Esophagus muscularis mucosa (tissue), 4 donors: ENCODE data around the gene SPARCL1. TPM values are rescaled to one million over a fixed set of nuclear protein-coding genes. Genes with fewer than 3 reads are reported as not detected.
"Not testable (repeated sequence)": the region's sequence is repeated elsewhere in the genome, so short reads cannot be mapped to it uniquely, and the experiment has no call there.

Experiments
- DNase-seq: peaks from one replicate; pipeline ENCODE4 v3.0.0-alpha.2; 2017; ENCODE audit errors: extremely low spot score
- H3K27ac ChIP-seq, 4 donors: fragments of 200-600 bp; sonication (generic); replicated peaks in 1 of 4; 1 replicate in 3 of 4; 2 replicates in 1 of 4; pipeline ENCODE4 v1.5.1; 2016 to 2019; ENCODE audit warnings: mild to moderate bottlenecking in 1 of 4
- H3K27me3 ChIP-seq, 4 donors: fragments of 200-600 bp; sonication (generic); one replicate each; pipeline versions ENCODE4 v1.5.1 to v1.6.0; 2016 to 2019
- H3K36me3 ChIP-seq, 4 donors: fragments of 200-600 bp; sonication (generic); one replicate each; pipeline ENCODE4 v1.5.1; 2016 to 2019
- H3K4me1 ChIP-seq, 4 donors: fragments of 200-600 bp; sonication (generic); one replicate each; pipeline ENCODE4 v1.5.1; 2016 to 2019
- H3K4me3 ChIP-seq, 4 donors: fragments of 200-600 bp; sonication (generic); 1 replicate in 2 of 4; 2 replicates in 2 of 4; pipeline ENCODE4 v1.5.1; 2016 to 2019; ENCODE audit warnings: mild to moderate bottlenecking in 4 of 4, moderate library complexity in 1 of 4
- H3K9me3 ChIP-seq, 4 donors: fragments of 200-600 bp; sonication (generic); 1 replicate in 3 of 4; 2 replicates in 1 of 4; pipeline ENCODE4 v1.5.1; 2016 to 2019
- EP300 ChIP-seq: sonication (generic); formaldehyde crosslinking; IDR thresholded peaks from one replicate; pipeline ENCODE4 v1.6.1; 2017; ENCODE audit warnings: antibody characterized with exemption
- POLR2A ChIP-seq: fragments of 450-650 bp; IDR thresholded peaks from one replicate; pipeline ENCODE4 v1.6.1; 2017; ENCODE audit warnings: antibody characterized with exemption, moderate library complexity, mild to moderate bottlenecking, low read depth
- POLR2AphosphoS5 ChIP-seq, 2 donors: sonication (generic); formaldehyde crosslinking; IDR thresholded peaks; one replicate each; pipeline ENCODE4 v1.6.1; 2017; ENCODE audit warnings: antibody characterized with exemption in 2 of 2
- WGBS: methylation state at CpG from one replicate; pipeline ENCODE4 v1.1.5; 2018; 5-methylcytosine and 5-hydroxymethylcytosine counted together
- intact Hi-C: fragments of 100-400 bp; cut with DNase I; formaldehyde crosslinking; loops from one replicate; pipeline ENCODE4 v1.15.1; 2023
- total RNA-seq, 4 donors: library from RNA; depleted of rRNA; stranded (reverse); fragments of >200 nt; gene quantifications; one replicate each; pipeline versions ENCODE4 v1.1.0 to v1.2.1, GENCODE V29; 2016
- TF ChIP-seq, protein P1 (sequence below), 3 experiments: fragments of 200-600 bp in 2 of 3; fragments of 450-650 bp in 1 of 3; sonication (generic) in 2 of 3; IDR thresholded peaks; one replicate each; pipeline ENCODE4 v1.5.1; 2017 to 2019; ENCODE audit warnings: antibody characterized with exemption in 3 of 3, mild to moderate bottlenecking in 2 of 3, moderate library complexity in 1 of 3

Gene SPARCL1
- total RNA-seq, 4 donors from 2014 or later, result 1,380 to 2,231 (median 1,856) TPM

DNA sequence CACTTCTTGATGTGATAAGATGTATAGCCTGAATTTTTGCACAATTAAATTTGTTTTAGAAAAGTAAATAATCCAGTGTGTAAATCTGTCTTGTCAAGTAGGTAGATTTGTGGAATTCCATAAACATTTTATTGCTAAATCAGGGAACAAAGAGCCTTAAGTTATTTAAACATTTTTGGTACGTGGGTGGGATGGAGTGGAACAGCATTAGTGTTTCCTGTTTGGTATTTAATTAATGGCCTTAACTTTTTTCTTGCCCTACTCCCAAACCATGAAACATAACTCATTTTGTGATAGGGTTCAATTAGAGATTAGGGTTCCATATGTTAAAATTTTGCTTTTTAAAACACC is 101.7 kb downstream of the SPARCL1 start:
- H3K27ac ChIP-seq, result no peak overlapping the region
- WGBS, result 51% methylated on average over 1 of the region's 1 CpG
- no peaks in the 10 kb centered on the region for H3K9me3 ChIP-seq
- H3K27me3 ChIP-seq, result no peaks in the 10 kb centered on the region
- intact Hi-C loops, result no loop called here
- DNase-seq, result no peak
- peaks cover 14 to 41% (median 33%) of the 10 kb centered on the region in 4 donors for H3K4me1 ChIP-seq
- H3K4me3 ChIP-seq, result no peak overlapping the region
- TF ChIP-seq EP300 (no peak), POLR2AphosphoS5 (IDR thresholded peaks at IDR 0.05) (no peak), POLR2A (no peak)
- TF ChIP-seq, protein P1, sequence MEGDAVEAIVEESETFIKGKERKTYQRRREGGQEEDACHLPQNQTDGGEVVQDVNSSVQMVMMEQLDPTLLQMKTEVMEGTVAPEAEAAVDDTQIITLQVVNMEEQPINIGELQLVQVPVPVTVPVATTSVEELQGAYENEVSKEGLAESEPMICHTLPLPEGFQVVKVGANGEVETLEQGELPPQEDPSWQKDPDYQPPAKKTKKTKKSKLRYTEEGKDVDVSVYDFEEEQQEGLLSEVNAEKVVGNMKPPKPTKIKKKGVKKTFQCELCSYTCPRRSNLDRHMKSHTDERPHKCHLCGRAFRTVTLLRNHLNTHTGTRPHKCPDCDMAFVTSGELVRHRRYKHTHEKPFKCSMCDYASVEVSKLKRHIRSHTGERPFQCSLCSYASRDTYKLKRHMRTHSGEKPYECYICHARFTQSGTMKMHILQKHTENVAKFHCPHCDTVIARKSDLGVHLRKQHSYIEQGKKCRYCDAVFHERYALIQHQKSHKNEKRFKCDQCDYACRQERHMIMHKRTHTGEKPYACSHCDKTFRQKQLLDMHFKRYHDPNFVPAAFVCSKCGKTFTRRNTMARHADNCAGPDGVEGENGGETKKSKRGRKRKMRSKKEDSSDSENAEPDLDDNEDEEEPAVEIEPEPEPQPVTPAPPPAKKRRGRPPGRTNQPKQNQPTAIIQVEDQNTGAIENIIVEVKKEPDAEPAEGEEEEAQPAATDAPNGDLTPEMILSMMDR (IDR thresholded peaks at IDR 0.05), result no peak
- H3K36me3 ChIP-seq, result no peaks in the 10 kb centered on the region

DNA sequence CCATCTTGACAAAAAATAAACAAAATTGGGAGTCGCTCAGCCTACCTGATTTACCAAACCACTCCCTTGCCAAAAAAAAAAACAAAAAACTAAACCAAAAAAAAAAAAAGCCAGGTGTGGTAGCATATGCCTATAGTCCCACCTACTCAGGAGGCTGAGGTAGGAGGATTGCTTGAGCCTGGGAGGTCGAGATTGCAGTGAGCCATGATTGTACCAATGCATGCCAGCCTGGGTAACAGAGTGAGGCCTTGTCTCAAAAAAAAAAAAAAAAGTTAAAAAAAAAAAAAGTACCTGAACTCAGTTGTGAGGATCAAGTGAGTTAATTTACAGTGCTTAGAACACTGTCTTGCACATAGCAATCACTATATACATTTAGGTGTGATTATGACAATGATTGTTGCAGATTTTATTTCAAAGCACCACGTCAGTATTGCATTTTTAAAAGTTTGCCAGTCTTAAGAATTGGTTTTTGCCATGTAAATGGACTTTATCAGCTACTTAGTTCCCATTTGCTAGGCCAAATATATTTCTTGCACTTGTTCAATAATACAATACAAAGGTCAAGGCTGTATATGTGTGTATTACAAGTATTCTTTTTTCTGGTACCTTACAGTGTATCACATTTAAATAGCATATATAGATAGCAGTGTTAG is 102.2 kb downstream of the SPARCL1 start:
- Histone ChIP-seq H3K4me1 (peaks cover 14 to 41% (median 33%) of the 10 kb centered on the region in 4 donors), H3K4me3 (no peak overlapping the region), H3K27ac (no peak overlapping the region), H3K36me3 (no peaks in the 10 kb centered on the region), H3K9me3 (no peaks in the 10 kb centered on the region), H3K27me3 (no peaks in the 10 kb centered on the region)
- no peak for DNase-seq
- TF ChIP-seq, protein P1 (IDR thresholded peaks at IDR 0.05), result no peak
- TF ChIP-seq POLR2A, result no peak
- no peak for TF ChIP-seq POLR2AphosphoS5 (IDR thresholded peaks at IDR 0.05)
- TF ChIP-seq EP300, result no peak
- 92% methylated on average over 3 of the region's 3 CpGs for WGBS
- intact Hi-C loops, result no loop called here

DNA sequence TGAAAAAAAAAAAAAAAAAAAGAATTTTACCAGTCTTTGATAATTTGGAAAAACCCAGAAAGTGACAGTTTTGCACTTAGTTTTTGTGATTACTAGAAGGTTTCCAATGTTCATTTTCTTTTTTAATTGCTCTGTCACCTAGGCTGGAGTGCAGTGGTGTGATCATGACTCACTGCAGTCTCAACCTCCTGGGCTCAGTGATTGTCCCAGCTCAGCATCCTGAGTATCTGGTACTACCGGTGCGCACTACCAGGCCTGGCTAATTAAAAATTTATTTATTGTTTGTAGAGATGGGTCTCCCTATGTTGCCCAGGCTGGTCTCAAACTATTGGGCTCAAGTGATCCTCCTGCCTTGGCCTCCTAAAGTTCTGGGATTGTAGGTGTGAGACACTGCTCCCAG is 103.5 kb downstream of the SPARCL1 start:
- TF ChIP-seq EP300 (no peak), POLR2A (no peak), POLR2AphosphoS5 (IDR thresholded peaks at IDR 0.05) (no peak)
- TF ChIP-seq, protein P1 (IDR thresholded peaks at IDR 0.05), result no peak
- Histone ChIP-seq H3K36me3 (no peaks in the 10 kb centered on the region), H3K4me1 (peaks cover 20 to 50% (median 42%) of the 10 kb centered on the region in 4 donors), H3K9me3 (no peaks in the 10 kb centered on the region), H3K27me3 (no peaks in the 10 kb centered on the region), H3K4me3 (no peak overlapping the region), H3K27ac (no peak overlapping the region)
- intact Hi-C loops, result no loop called here
- 95% methylated on average over 2 of the region's 2 CpGs for WGBS
- no peak for DNase-seq

DNA sequence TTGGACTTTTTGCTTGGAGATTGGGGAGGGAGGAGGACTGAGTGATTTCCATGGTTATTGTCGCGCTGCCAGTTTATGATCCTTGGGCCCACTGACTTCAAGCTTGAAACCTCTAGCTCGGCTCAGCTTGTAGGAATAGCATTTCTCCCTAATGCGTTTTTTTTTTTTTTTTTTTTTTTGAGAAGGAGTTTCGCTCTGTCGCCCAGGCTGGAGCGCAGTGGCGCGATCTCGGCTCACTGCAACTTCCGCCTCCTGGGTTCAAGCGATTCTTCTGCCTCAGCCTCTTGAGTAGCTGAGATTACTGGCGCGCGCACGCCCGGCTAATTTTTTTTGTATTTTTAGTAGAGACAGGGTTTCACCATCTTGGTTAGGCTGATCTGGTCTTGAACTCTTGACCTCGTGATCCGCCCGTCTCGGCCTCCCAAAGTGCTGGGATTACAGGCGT is 105.1 kb downstream of the SPARCL1 start:
- H3K4me3 ChIP-seq, result peak overlapping the region; percentile 62 to 83 (median 72)
- WGBS, result 91% methylated on average over 22 of the region's 22 CpGs
- peaks cover 18 to 49% (median 39%) of the 10 kb centered on the region in 4 donors for H3K4me1 ChIP-seq
- not testable (repeated sequence) for H3K36me3 ChIP-seq, H3K27ac ChIP-seq, H3K27me3 ChIP-seq, DNase-seq, H3K9me3 ChIP-seq
- intact Hi-C loops, result loop anchor here (5.0 kb wide), 1 partner anchor 43 kb away; no protein-coding TSS in a partner anchor

Other genes starting within 250 kb of the SPARCL1 start
- under 1 TPM; 0.45 to 0.83 (median 0.65) TPM for gene HSD17B13, start 206.5 kb downstream of the SPARCL1 start, total RNA-seq
- 10 to 100 TPM; 35.7 to 68.9 (median 52.6) TPM for gene HSD17B11, start 138.2 kb downstream of the SPARCL1 start, total RNA-seq
- 10 to 100 TPM; 15.1 to 26.6 (median 21.3) TPM for gene NUDT9, start 106.8 kb downstream of the SPARCL1 start, total RNA-seq
- gene DSPP, start 79.2 kb upstream of the SPARCL1 start, total RNA-seq, result not detected
- gene DMP1, start 120.9 kb upstream of the SPARCL1 start, total RNA-seq, result not detected